Ishikawa (cell line): ENCODE data around the gene RAC2.

Experiments used
- CEBPB ChIP-seq: IDR thresholded peaks from 2 replicates; pipeline ENCODE4 v1.6.1; 2012
- CREB1 ChIP-seq: IDR thresholded peaks from 2 replicates; pipeline ENCODE4 v1.6.1; 2012; ENCODE audit warnings: low read depth
- EGR1 ChIP-seq: IDR thresholded peaks from 2 replicates; pipeline ENCODE4 v1.6.1; 2012
- EP300 ChIP-seq: IDR thresholded peaks from 2 replicates; pipeline ENCODE4 v1.6.1; 2012; ENCODE audit warnings: borderline replicate concordance
- FOXM1 ChIP-seq: IDR thresholded peaks from 2 replicates; pipeline ENCODE4 v1.6.1; 2012; ENCODE audit warnings: low read depth, borderline replicate concordance
- NFIC ChIP-seq: IDR thresholded peaks from 2 replicates; pipeline ENCODE4 v1.6.1; 2012
- RAD21 ChIP-seq: IDR thresholded peaks from 2 replicates; pipeline ENCODE4 v1.6.1; 2012; ENCODE audit warnings: low read depth
- TAF1 ChIP-seq: IDR thresholded peaks from 2 replicates; pipeline ENCODE4 v1.6.1; 2012; ENCODE audit warnings: low read depth, mild to moderate bottlenecking
- TCF12 ChIP-seq: IDR thresholded peaks from 2 replicates; pipeline ENCODE4 v1.6.1; 2012; ENCODE audit warnings: low read depth
- TEAD4 ChIP-seq: IDR thresholded peaks from 2 replicates; pipeline ENCODE4 v1.6.1; 2012
- YY1 ChIP-seq: IDR thresholded peaks from 2 replicates; pipeline ENCODE4 v1.6.1; 2012; ENCODE audit warnings: low read depth
- ZBTB7A ChIP-seq: IDR thresholded peaks from 2 replicates; pipeline ENCODE4 v1.6.1; 2012; ENCODE audit warnings: low read depth
- TF ChIP-seq, protein P1 (sequence below): IDR thresholded peaks from 2 replicates; pipeline ENCODE4 v1.6.1; 2012; ENCODE audit warnings: low read depth, mild to moderate bottlenecking
- TF ChIP-seq, protein P2 (sequence below): IDR thresholded peaks from 2 replicates; pipeline ENCODE4 v1.6.1; 2012
- TF ChIP-seq, protein P3 (sequence below): IDR thresholded peaks from 2 replicates; pipeline ENCODE4 v1.6.1; 2012

Gene RAC2

DNA sequence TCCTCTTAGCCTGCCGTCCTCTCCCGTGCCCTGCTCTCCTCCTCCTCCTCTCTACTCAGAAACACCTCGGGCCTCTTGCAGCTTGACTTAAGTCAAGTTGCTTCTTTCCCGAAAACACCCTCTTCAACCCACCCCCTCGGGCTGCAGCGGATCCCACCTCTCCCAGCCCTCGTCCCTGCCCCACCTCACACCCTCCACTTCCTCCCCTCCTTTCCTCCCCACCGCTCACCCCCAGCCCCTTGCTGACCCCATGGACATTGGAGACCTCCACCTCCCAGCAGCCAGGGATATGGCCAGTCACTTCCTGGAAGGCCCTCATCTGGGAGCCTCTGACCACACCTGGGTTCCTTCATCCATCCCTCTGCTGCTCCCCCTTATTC, 29.8 kb upstream of the RAC2 start:
- TF ChIP-seq CEBPB (no peak), RAD21 (no peak), FOXM1 (no peak), YY1 (no peak), TEAD4 (no peak), TAF1 (no peak), ZBTB7A (no peak), NFIC (no peak), EGR1 (no peak), EP300 (no peak), CREB1 (no peak), TCF12 (no peak)
- TF ChIP-seq, protein P1, sequence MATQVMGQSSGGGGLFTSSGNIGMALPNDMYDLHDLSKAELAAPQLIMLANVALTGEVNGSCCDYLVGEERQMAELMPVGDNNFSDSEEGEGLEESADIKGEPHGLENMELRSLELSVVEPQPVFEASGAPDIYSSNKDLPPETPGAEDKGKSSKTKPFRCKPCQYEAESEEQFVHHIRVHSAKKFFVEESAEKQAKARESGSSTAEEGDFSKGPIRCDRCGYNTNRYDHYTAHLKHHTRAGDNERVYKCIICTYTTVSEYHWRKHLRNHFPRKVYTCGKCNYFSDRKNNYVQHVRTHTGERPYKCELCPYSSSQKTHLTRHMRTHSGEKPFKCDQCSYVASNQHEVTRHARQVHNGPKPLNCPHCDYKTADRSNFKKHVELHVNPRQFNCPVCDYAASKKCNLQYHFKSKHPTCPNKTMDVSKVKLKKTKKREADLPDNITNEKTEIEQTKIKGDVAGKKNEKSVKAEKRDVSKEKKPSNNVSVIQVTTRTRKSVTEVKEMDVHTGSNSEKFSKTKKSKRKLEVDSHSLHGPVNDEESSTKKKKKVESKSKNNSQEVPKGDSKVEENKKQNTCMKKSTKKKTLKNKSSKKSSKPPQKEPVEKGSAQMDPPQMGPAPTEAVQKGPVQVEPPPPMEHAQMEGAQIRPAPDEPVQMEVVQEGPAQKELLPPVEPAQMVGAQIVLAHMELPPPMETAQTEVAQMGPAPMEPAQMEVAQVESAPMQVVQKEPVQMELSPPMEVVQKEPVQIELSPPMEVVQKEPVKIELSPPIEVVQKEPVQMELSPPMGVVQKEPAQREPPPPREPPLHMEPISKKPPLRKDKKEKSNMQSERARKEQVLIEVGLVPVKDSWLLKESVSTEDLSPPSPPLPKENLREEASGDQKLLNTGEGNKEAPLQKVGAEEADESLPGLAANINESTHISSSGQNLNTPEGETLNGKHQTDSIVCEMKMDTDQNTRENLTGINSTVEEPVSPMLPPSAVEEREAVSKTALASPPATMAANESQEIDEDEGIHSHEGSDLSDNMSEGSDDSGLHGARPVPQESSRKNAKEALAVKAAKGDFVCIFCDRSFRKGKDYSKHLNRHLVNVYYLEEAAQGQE, result no peak
- TF ChIP-seq, protein P2, sequence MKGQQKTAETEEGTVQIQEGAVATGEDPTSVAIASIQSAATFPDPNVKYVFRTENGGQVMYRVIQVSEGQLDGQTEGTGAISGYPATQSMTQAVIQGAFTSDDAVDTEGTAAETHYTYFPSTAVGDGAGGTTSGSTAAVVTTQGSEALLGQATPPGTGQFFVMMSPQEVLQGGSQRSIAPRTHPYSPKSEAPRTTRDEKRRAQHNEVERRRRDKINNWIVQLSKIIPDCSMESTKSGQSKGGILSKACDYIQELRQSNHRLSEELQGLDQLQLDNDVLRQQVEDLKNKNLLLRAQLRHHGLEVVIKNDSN, result no peak
- TF ChIP-seq, protein P3, sequence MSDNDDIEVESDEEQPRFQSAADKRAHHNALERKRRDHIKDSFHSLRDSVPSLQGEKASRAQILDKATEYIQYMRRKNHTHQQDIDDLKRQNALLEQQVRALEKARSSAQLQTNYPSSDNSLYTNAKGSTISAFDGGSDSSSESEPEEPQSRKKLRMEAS, result no peak

DNA sequence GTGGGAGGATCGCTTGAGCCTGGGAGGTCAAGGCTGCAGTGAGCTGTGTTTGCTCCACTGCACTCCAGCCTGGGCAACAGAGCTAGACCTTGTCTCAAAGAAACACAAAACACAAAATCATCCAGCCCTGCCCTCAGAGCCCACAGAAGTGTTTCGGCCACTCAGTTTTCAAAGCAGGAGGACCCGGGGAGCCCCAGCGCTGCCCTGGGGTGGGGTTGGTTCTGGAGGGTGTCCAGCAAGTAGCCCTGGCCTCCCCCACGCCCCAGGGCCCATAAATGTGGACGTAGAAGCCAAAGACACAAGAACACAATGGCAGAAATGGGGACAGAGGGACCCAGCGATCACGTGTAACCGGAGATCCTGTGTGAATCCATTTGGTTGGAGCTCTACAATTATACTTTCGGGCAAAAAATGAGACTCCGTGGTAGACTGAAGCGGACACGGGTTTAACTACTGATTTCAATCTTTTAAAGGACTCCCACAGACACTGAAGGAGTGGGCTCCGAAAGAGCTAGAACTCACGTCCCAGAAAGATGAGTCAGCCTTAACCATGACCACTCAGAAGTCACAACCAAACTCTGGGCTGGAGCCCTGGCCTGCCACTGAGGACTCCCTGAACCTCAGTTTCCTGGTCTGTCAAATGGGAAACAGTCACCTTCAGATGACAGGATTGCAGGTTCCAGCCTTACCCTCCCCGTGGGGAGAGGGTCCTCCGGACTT, 29.2 kb upstream of the RAC2 start:
- TF ChIP-seq TCF12 (no peak), CREB1 (no peak), NFIC (no peak), YY1 (no peak), EGR1 (no peak), TAF1 (no peak)
- TF ChIP-seq, protein P1, result no peak
- TF ChIP-seq, protein P2, result no peak

DNA sequence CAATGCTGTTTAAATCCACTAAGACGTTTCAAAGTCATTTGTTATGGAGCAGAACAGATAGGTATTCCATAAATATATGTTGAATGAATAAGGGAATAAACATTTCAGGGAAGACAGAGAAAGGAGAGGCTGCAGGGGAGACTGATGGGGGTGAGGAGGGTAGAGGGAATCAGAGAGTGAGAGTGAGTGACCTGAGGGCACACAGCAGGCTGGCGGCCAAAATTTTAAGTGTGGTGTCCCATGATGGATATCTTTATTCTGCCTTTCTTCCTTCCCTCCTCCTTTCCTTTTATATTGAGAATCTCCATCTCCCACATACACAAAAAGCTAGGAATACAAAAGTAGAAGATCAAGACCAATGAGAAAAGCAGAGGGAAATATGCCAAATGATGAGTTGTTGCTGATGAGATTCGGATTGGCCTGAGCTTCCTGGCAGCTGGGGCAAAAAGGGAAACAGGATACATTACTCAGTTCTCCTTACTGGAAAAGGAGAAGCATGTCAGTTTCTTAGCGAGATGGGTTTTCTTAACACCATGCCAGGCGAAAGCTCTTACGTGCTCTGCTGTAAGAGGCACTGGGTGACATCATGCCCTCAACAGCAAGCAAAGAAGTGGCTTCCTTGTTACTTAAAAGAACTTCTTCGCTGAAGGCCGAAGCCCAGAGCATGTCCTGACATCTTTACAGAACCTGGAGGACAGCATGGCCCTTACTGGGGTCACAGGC, 27.0 kb upstream of the RAC2 start:
- TF ChIP-seq, protein P1, result no peak
- TF ChIP-seq ZBTB7A (no peak), EGR1 (no peak), EP300 (no peak), RAD21 (no peak), YY1 (no peak), NFIC (no peak), CREB1 (no peak), TEAD4 (no peak), FOXM1 (no peak), CEBPB (no peak)
- TF ChIP-seq, protein P3, result no peak
